GM21825 (cell line): ENCODE measurements around the gene SNCG.
"Not testable (repeated sequence)": the region's sequence is repeated elsewhere in the genome, so short reads cannot be mapped to it uniquely, and the experiment has no call there.

Experiments
- ATAC-seq: cut with Tn5 transposase; IDR thresholded peaks from one replicate; pipeline ENCODE4 v1.9.1; 2021; ENCODE audit warnings: mild to moderate bottlenecking, moderate library complexity; ENCODE audit not compliant: unreplicated experiment

Gene SNCG

GRCh38 chr10:86974484-86974883, 16.1 kb downstream of the SNCG start:
- ATAC-seq, result no peak

- no peak for ATAC-seq
Measured at GRCh38 chr10:86976362-86977056, 18.1 kb downstream of the SNCG start.

GRCh38 chr10:86978457-86978856, 20.1 kb downstream of the SNCG start:
- not testable (repeated sequence) for ATAC-seq

GRCh38 chr10:86979296-86979818, 21.0 kb downstream of the SNCG start:
- ATAC-seq, result no peak

- ATAC-seq, result no peak
Measured at GRCh38 chr10:86979977-86980448, 21.6 kb downstream of the SNCG start.

- ATAC-seq, result not testable (repeated sequence)
Measured at GRCh38 chr10:86981020-86981419, 22.6 kb downstream of the SNCG start.

GRCh38 chr10:86981716-86982115, 23.3 kb downstream of the SNCG start:
- no peak for ATAC-seq

GRCh38 chr10:86984498-86984897, 26.1 kb downstream of the SNCG start:
- ATAC-seq, result not testable (repeated sequence)

- ATAC-seq, result no peak
Measured at GRCh38 chr10:86988520-86988919, 30.1 kb downstream of the SNCG start.

- ATAC-seq, result not testable (repeated sequence)
Measured at GRCh38 chr10:86991362-86991761, 33.0 kb downstream of the SNCG start.

- ATAC-seq, result no peak
Measured at GRCh38 chr10:86992456-86992855, 34.1 kb downstream of the SNCG start.

GRCh38 chr10:86992929-86993328, 34.5 kb downstream of the SNCG start:
- ATAC-seq, result no peak

GRCh38 chr10:86999802-87000403, 41.5 kb downstream of the SNCG start:
- not testable (repeated sequence) for ATAC-seq

GRCh38 chr10:87000491-87000890, 42.1 kb downstream of the SNCG start:
- ATAC-seq, result no peak

GRCh38 chr10:87007124-87007523, 48.7 kb downstream of the SNCG start:
- ATAC-seq, result not testable (repeated sequence)

GRCh38 chr10:87007674-87008073, 49.3 kb downstream of the SNCG start:
- not testable (repeated sequence) for ATAC-seq

- not testable (repeated sequence) for ATAC-seq
Measured at GRCh38 chr10:87008303-87008702, 49.9 kb downstream of the SNCG start.

GRCh38 chr10:87009134-87009696, 50.8 kb downstream of the SNCG start:
- ATAC-seq, result not testable (repeated sequence)
